GM19324 (cell line): ENCODE results near the gene TTLL10.

Source experiments
- ATAC-seq: cut with Tn5 transposase; IDR thresholded peaks from one replicate; pipeline ENCODE4 v1.9.1; 2021; ENCODE audit warnings: mild to moderate bottlenecking, moderate library complexity; ENCODE audit not compliant: unreplicated experiment, low FRiP score

The TTLL10 gene

GRCh38 chr1:1157033-1157365, 16.7 kb upstream of the TTLL10 start:
- no peak for ATAC-seq

DNA sequence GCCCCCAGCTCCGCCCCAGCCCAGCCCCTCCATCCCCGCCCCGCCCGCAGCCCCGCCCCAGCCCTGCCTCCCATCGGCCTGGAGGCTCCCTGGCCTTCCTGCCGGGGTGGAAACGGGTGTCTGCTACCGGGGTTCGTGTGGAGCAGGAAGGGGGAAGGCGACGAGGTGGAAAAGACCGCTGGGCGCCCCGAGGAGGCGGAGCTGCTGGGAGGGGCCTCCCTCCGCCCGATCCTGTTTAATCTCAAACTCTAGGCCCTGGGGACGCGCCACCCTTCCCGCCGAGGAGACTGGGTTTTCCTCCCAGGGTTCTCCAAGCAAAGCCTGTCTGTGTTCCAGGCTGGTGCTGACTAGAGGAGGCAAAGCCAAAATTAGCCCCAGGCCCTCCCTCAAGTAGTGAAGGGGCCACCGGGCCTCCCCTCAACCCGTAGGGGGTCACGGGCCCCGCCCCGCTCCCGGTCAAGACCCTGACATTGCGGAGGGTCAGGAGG, 16.2 kb upstream of the TTLL10 start:
- ATAC-seq, result peak; percentile 42

GRCh38 chr1:1157914-1158710, 15.6 kb upstream of the TTLL10 start:
- peak; percentile 37 for ATAC-seq

GRCh38 chr1:1160281-1160930, 13.3 kb upstream of the TTLL10 start:
- ATAC-seq, result no peak

DNA sequence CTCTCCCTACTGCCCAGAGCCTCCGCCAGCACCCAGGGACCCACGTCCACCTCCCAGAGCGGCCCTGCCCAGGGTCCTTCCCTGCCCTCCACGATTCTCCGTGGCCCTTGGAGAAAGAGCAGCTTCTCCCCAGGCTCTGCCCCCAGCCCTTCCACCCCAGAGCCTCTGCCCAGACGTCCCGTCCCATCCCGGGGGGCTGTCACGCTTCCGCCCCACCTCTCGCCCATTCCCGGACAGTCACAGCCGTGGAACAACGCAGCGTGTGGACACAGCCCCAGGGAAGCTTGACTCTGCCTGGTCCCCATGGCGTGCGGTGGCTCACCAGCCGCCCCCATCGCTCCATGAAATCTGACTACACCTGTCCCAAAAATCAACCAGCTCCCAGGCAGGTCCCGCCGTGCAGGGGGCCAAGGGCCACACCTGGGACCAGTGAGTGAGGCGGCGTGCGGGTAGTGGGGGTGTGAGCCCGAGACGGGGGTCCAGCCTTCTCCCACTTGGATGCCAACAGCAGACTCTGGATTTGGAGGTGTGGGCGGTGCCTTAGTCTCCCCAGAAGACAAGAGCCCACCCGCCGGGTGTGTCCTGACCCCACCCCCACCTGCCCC, 12.5 kb upstream of the TTLL10 start:
- ATAC-seq, result no peak

GRCh38 chr1:1161683-1162079, 12.0 kb upstream of the TTLL10 start:
- no peak for ATAC-seq

- ATAC-seq, result no peak
These were observed 10.8 kb upstream of the TTLL10 start for GRCh38 chr1:1162597-1163537.

GRCh38 chr1:1163538-1164070, 10.1 kb upstream of the TTLL10 start:
- ATAC-seq, result no peak

GRCh38 chr1:1164361-1164700, 9.3 kb upstream of the TTLL10 start:
- no peak for ATAC-seq

- no peak for ATAC-seq
These were observed 8.8 kb upstream of the TTLL10 start for GRCh38 chr1:1164701-1165451.

DNA sequence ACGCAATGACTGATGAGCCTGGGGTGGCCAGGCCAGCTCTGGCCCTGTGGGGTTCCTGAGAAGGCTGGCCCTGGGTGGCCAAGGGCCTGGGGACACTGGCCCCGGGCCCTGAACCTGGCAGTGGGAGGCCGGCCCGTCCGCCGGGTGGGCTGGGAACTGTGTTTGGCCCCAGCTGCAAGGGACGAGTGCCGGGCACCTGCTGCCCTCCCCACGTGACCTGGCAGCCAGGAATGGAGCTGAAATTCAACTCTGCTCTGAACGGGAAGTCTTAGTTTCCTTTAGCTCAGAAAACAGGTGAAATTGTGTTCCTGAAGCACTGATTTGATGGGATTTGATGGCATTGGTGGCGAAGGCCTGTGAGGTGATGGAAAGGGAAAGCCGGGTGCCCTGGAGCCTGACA, 8.2 kb upstream of the TTLL10 start:
- ATAC-seq, result no peak

- ATAC-seq, result no peak
These were observed 7.7 kb upstream of the TTLL10 start for GRCh38 chr1:1165900-1166421.

- no peak for ATAC-seq
These were observed 6.9 kb upstream of the TTLL10 start for GRCh38 chr1:1166642-1167397.

DNA sequence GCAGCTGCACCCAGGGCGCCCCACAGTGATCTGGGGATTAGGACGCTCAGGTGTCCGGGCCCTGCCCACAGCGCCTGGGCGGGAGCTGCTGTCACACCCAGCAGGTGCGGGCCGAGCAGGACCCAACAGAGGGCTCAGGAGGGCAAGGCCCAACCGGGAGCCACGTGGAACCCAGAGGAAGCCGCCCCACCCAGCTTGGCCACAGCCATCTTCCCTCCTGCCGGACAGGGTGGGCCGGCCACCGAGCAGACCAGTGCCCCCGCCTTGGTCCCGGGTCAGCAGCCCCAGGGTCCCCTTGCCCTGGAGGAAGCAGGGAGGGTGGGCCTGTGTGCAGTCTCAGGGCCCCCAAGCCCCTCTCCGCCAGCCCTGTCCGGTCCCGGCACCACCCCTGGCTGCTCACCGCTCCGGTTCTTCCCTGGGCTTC, 6.3 kb upstream of the TTLL10 start:
- no peak for ATAC-seq

DNA sequence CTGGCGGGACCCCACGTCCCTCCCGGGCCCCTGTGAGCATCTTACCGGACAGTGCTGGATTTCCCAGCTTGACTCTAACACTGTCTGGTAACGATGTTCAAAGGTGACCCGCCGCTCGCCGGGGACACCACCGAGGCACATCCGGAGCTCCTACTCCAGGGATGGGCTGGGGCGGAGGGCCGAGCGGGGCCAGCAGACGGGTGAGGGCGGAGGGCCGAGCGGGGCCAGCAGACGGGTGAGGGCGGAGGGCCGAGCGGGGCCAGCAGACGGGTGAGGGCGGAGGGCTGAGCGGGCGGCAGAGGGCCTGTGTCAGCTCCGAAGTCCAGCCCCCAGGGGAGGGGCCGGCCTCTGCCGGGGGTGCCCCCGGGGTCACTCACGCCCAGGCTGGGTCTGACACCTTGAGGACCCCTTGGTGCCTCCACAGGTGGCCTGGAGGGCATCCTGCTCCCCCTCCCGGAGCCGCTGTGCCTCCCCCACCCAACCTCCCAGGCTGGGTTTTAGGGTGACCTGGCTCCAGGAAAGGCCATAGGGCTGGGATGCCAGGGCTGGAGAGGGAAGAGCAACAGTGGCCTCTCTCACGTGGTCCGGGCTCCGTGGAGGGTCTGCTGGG, 5.7 kb upstream of the TTLL10 start:
- ATAC-seq, result no peak

GRCh38 chr1:1168451-1169411, 4.9 kb upstream of the TTLL10 start:
- ATAC-seq, result no peak
